ENCODE results near the gene FOXP2.

FOXP2 gene

DNA sequence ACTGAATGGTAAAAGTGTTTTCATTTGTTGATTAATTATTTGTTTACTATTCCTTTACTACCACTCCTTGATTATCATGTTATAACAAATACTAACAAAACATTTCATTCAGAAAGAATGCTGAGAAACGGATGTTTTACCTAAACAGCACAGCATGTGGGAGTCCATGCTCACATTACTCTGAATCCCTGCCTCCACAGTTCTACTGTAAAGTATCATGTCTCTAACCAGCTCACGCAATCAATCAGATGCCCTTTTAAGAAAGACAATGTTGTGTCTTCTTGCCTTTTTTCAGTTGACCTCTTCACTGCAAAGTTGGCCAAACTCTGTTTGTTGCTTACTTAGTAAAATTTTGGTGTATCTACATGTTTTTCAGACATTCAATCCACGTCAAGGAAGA is 274.8 kb downstream of the FOXP2 start:
- Histone ChIP-seq H3K9me3 (ENCODE audit: insufficient read depth, low read length) (no peaks in the 10 kb centered on the region), H3K9ac (ENCODE audit: low read length) (no peak overlapping the region), H3K36me3 (replicated peaks; ENCODE audit: low read depth, low read length) (no peaks in the 10 kb centered on the region), H3K4me1 (ENCODE audit: low read length) (peaks cover 3% of the 10 kb centered on the region; the same call in 1 of the 2 replicates), H4K20me1 (ENCODE audit: insufficient read depth, low read length) (no peaks in the 10 kb centered on the region), H3K27ac (ENCODE audit: low read length) (no peak overlapping the region), H3K4me2 (ENCODE audit: low read length) (no peak overlapping the region), H3K79me2 (ENCODE audit: low read length) (no peaks in the 10 kb centered on the region), H3K4me3 (ENCODE audit: low read length) (no peak overlapping the region), H2AFZ (ENCODE audit: low read depth, low read length) (no peak overlapping the region), H3K27me3 (ENCODE audit: low read depth, low read length) (no peaks in the 10 kb centered on the region)
- TF ChIP-seq EZH2phosphoT487 (IDR thresholded peaks at IDR 0.05; ENCODE audit: low read depth) = no peak
- no peak for TF ChIP-seq CTCF (IDR thresholded peaks at IDR 0.05; ENCODE audit: low read depth, low read length)

DNA sequence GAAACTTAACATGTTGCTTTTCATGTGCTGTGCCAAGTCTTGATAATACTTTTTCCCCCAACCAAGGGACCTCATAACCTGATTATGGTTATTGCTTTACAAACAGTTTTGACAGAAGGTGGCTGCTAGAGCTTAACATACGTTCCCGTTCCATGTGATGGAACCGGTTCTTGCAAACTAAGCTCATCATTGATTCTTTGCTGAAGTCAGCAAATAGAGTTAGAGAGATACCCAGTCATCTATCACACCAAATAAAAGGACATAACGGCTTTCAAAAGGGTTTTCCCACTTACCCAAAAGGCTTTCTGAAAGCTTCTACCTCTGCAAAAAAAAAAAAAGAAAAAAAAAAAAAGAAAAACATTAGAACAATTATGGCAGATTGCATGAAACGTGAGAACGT is 277.0 kb downstream of the FOXP2 start:
- Histone ChIP-seq H3K36me3 (replicated peaks; ENCODE audit: low read depth, low read length) (no peaks in the 10 kb centered on the region), H3K9me3 (ENCODE audit: insufficient read depth, low read length) (no peaks in the 10 kb centered on the region), H3K4me2 (ENCODE audit: low read length) (no peak overlapping the region), H3K27me3 (ENCODE audit: low read depth, low read length) (no peaks in the 10 kb centered on the region), H2AFZ (ENCODE audit: low read depth, low read length) (no peak overlapping the region), H3K4me3 (ENCODE audit: low read length) (no peak overlapping the region), H3K27ac (ENCODE audit: low read length) (no peak overlapping the region), H3K4me1 (ENCODE audit: low read length) (peaks cover 3% of the 10 kb centered on the region; the same call in 1 of the 2 replicates), H3K9ac (ENCODE audit: low read length) (no peak overlapping the region), H3K79me2 (ENCODE audit: low read length) (no peaks in the 10 kb centered on the region), H4K20me1 (ENCODE audit: insufficient read depth, low read length) (no peaks in the 10 kb centered on the region)
- no peak for TF ChIP-seq CTCF (IDR thresholded peaks at IDR 0.05; ENCODE audit: low read depth, low read length)
- no peak for TF ChIP-seq EZH2phosphoT487 (IDR thresholded peaks at IDR 0.05; ENCODE audit: low read depth)

DNA sequence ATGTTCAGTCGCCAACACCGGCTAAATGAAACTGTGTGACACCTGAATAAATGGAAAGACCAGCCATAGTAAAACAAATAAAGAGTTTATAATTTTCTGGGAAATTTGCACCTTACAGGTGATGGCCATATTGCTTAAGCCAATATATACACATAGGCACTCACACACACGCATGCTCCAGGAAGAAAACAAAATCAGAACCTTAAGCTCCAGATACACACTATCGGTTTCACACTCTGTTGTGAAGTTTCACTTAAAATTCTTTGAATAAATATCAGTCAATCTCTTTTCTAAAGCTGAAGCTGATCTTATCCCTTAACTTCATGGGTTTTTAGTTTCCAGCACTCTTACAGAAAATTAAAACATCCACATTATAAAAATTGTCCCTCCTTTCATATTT is 280.6 kb downstream of the FOXP2 start:
- H3K4me3 ChIP-seq (ENCODE audit: low read length) = no peak overlapping the region
- TF ChIP-seq EZH2phosphoT487 (IDR thresholded peaks at IDR 0.05; ENCODE audit: low read depth) (no peak), CTCF (IDR thresholded peaks at IDR 0.05; ENCODE audit: low read depth, low read length) (no peak)
- H4K20me1 ChIP-seq (ENCODE audit: insufficient read depth, low read length) = no peaks in the 10 kb centered on the region
- H3K9me3 ChIP-seq (ENCODE audit: insufficient read depth, low read length) = no peaks in the 10 kb centered on the region
- H3K9ac ChIP-seq (ENCODE audit: low read length) = no peak overlapping the region
- H3K4me2 ChIP-seq (ENCODE audit: low read length) = no peak overlapping the region
- H3K27me3 ChIP-seq (ENCODE audit: low read depth, low read length) = no peaks in the 10 kb centered on the region
- no peaks in the 10 kb centered on the region for H3K36me3 ChIP-seq (replicated peaks; ENCODE audit: low read depth, low read length)
- no peak overlapping the region for H2AFZ ChIP-seq (ENCODE audit: low read depth, low read length)
- peaks cover 7% of the 10 kb centered on the region for H3K4me1 ChIP-seq (ENCODE audit: low read length)
- no peak overlapping the region for H3K27ac ChIP-seq (ENCODE audit: low read length)
- H3K79me2 ChIP-seq (ENCODE audit: low read length) = no peaks in the 10 kb centered on the region

- H3K4me1 ChIP-seq (ENCODE audit: low read length) = peaks cover 8% of the 10 kb centered on the region; the same call in 1 of the 2 replicates
- H3K27me3 ChIP-seq (ENCODE audit: low read depth, low read length) = no peaks in the 10 kb centered on the region
- H3K4me2 ChIP-seq (ENCODE audit: low read length) = no peak overlapping the region
- no peak overlapping the region for H3K9ac ChIP-seq (ENCODE audit: low read length)
- H3K4me3 ChIP-seq (ENCODE audit: low read length) = no peak overlapping the region
- no peaks in the 10 kb centered on the region for H3K9me3 ChIP-seq (ENCODE audit: insufficient read depth, low read length)
- H3K36me3 ChIP-seq (replicated peaks; ENCODE audit: low read depth, low read length) = no peaks in the 10 kb centered on the region
- H2AFZ ChIP-seq (ENCODE audit: low read depth, low read length) = 0 out of 2 replicates have a peak overlapping the region, but pooled peaks have one; percentile 33
- H3K27ac ChIP-seq (ENCODE audit: low read length) = no peak overlapping the region
- H3K79me2 ChIP-seq (ENCODE audit: low read length) = no peaks in the 10 kb centered on the region
- no peaks in the 10 kb centered on the region for H4K20me1 ChIP-seq (ENCODE audit: insufficient read depth, low read length)
- TF ChIP-seq CTCF (IDR thresholded peaks at IDR 0.05; ENCODE audit: low read depth, low read length) = no peak
- no peak for TF ChIP-seq EZH2phosphoT487 (IDR thresholded peaks at IDR 0.05; ENCODE audit: low read depth)
Measured at GRCh38 chr7:114700247-114700928, 285.8 kb downstream of the FOXP2 start.
